WTC11 (cell line): Measurements from ENCODE around the gene CABP7.

ENCODE experiments used
- ETV6 ChIP-seq: sonication (generic); formaldehyde crosslinking; IDR thresholded peaks from 2 replicates; pipeline ENCODE4 v1.8.1; 2022; ENCODE audit warnings: mild to moderate bottlenecking, missing genetic modification reagents
- FOXP1 ChIP-seq: sonication (generic); formaldehyde crosslinking; IDR thresholded peaks from 2 replicates; pipeline ENCODE4 v1.8.0; 2022; ENCODE audit warnings: missing genetic modification reagents, mild to moderate bottlenecking, moderate library complexity, borderline replicate concordance
- NFE2L1 ChIP-seq: sonication (generic); formaldehyde crosslinking; IDR thresholded peaks from 2 replicates; pipeline ENCODE4 v1.8.1; 2023; ENCODE audit warnings: missing genetic modification reagents
- OVOL2 ChIP-seq: fragments of 250-450 bp; sonication (Bioruptor Pico); IDR thresholded peaks from 2 replicates; pipeline ENCODE4 v1.9.0; 2021; ENCODE audit warnings: mild to moderate bottlenecking, borderline replicate concordance
- PREB ChIP-seq: sonication (generic); formaldehyde crosslinking; IDR thresholded peaks from 2 replicates; pipeline ENCODE4 v1.8.1; 2022; ENCODE audit warnings: mild to moderate bottlenecking, missing genetic modification reagents, moderate library complexity, borderline replicate concordance
- SP1 ChIP-seq: sonication (generic); formaldehyde crosslinking; conservative IDR thresholded peaks from 2 replicates; pipeline ENCODE4 v1.8.1; 2022; ENCODE audit warnings: missing genetic modification reagents
- TCF7 ChIP-seq: sonication (generic); formaldehyde crosslinking; IDR thresholded peaks from 2 replicates; pipeline ENCODE4 v1.8.0; 2022; ENCODE audit warnings: mild to moderate bottlenecking, low read depth, missing genetic modification reagents, moderate library complexity
- TF ChIP-seq, protein P1 (sequence below): fragments of 200-600 bp; IDR thresholded peaks from 2 replicates; pipeline ENCODE4 v1.8.0; 2022; ENCODE audit warnings: antibody characterized with exemption

- TF ChIP-seq, protein P1, sequence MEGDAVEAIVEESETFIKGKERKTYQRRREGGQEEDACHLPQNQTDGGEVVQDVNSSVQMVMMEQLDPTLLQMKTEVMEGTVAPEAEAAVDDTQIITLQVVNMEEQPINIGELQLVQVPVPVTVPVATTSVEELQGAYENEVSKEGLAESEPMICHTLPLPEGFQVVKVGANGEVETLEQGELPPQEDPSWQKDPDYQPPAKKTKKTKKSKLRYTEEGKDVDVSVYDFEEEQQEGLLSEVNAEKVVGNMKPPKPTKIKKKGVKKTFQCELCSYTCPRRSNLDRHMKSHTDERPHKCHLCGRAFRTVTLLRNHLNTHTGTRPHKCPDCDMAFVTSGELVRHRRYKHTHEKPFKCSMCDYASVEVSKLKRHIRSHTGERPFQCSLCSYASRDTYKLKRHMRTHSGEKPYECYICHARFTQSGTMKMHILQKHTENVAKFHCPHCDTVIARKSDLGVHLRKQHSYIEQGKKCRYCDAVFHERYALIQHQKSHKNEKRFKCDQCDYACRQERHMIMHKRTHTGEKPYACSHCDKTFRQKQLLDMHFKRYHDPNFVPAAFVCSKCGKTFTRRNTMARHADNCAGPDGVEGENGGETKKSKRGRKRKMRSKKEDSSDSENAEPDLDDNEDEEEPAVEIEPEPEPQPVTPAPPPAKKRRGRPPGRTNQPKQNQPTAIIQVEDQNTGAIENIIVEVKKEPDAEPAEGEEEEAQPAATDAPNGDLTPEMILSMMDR, result no peak
- no peak for TF ChIP-seq SP1 (CRISPR knock-in tag)
- TF ChIP-seq NFE2L1 (CRISPR knock-in tag), result no peak
- TF ChIP-seq FOXP1 (CRISPR knock-in tag), result no peak
- no peak for TF ChIP-seq TCF7 (CRISPR knock-in tag)
- no peak for TF ChIP-seq ETV6 (CRISPR knock-in tag)
- TF ChIP-seq OVOL2, result no peak
- TF ChIP-seq PREB (CRISPR knock-in tag), result no peak
These were observed 2.3 kb downstream of the CABP7 start for GRCh38 chr22:29722151-29722550.
